Temporal lobe (tissue), 1 donor: Measurements from ENCODE around the gene ZNF546. TPM values are rescaled to one million over a fixed set of nuclear protein-coding genes. Genes with fewer than 3 reads are reported as not detected.

Experiments used
- total RNA-seq: library from RNA; depleted of rRNA; stranded (reverse); fragments of >200 nt; gene quantifications from one replicate; pipeline ENCODE4 v1.2.3, GENCODE V29; 2014

ZNF546 gene
- total RNA-seq, 1 donor from 2014 or later: 14.0 TPM

Other genes with a start within 250 kb of the ZNF546 start
- gene LEUTX, start 218.2 kb upstream of the ZNF546 start, total RNA-seq: not detected
- 11.3 TPM for gene DYRK1B, start 162.9 kb upstream of the ZNF546 start, total RNA-seq
- gene FBL, start 150.7 kb upstream of the ZNF546 start, total RNA-seq: 157 TPM
- gene FCGBP, start 62.4 kb upstream of the ZNF546 start, total RNA-seq: 2.5 TPM
- gene PSMC4, start 25.9 kb upstream of the ZNF546 start, total RNA-seq: 52.6 TPM
- gene ZNF780B, start 59.2 kb downstream of the ZNF546 start, total RNA-seq: 34.9 TPM
- 29.5 TPM for gene ZNF780A, start 93.9 kb downstream of the ZNF546 start, total RNA-seq
- gene MAP3K10, start 194.4 kb downstream of the ZNF546 start, total RNA-seq: 28.5 TPM
- gene TTC9B, start 221.3 kb downstream of the ZNF546 start, total RNA-seq: 32.0 TPM
- 0.49 TPM for gene CCNP, start 229.6 kb downstream of the ZNF546 start, total RNA-seq